Activated gamma-delta T cell (primary cell): ENCODE data around the gene ERN2.

ENCODE experiments used
- DNase-seq: peaks from one replicate; lab custom pipeline; 2025; lab: John Stamatoyannopoulos, UW

Gene ERN2

DNA sequence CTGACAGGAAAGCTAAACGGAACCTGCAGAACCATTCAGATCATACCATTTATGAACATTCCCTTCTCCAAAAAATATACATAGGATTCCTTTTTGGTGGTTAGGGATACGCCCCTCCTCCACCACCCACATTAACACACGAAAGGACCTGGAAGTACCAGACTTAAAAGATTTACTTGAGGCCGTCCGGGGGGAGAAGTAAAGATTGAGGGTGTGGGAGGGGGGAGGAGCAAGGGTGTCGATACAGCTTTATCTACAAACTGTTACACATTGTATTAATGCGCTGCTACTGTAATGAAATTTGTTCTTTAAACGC is 72.4 kb downstream of the ERN2 start:
- no peak for DNase-seq
